Fibroblast of gingiva (primary cell): ENCODE measurements around the gene EIF4ENIF1.
"Not testable (repeated sequence)": the region's sequence is repeated elsewhere in the genome, so short reads cannot be mapped to it uniquely, and the experiment has no call there.

Experiments used
- DNase-seq: peaks from one replicate; pipeline ENCODE4 v3.0.0-alpha.2; 2011; ENCODE audit warnings: low read depth

The EIF4ENIF1 gene

DNA sequence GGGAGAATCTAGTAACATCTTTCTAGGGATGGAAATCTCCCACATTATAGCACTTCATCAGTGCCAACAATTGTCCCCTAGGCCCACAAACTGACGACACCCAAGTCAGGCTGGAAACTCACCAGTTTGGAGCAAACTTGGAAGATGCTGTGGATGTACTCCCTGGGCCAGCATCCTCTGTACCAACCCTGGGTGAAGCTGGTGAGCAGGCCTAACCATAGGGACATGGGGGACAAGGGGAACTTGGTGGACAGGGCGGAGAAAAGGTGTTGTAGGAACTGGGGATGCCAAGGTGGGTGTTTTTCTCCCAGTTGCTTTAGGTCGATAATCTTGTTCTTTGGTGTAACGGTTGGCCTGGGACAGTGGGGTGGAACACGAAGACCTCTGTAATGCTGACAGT is 48.0 kb downstream of the EIF4ENIF1 start:
- DNase-seq, result no peak

DNA sequence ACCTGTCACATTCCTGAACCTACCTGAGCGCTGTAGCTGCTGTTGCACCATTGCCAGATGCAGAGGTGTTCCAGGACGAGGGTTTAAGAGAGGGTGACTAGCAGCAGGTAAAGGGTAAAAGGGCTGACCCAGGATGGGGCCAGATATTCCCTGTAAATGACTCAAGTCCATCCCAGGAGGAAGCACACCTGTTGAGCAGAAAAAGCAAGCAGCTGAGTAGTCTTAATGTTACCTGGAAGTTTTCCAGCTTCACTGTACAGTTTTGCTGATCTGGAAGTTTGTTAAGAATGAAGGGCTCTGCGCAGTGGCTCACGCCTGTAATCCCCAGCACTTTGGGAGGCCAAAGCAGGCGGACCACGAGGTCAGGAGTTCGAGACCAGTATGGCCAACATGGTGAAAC is 49.0 kb downstream of the EIF4ENIF1 start:
- DNase-seq, result no peak

DNA sequence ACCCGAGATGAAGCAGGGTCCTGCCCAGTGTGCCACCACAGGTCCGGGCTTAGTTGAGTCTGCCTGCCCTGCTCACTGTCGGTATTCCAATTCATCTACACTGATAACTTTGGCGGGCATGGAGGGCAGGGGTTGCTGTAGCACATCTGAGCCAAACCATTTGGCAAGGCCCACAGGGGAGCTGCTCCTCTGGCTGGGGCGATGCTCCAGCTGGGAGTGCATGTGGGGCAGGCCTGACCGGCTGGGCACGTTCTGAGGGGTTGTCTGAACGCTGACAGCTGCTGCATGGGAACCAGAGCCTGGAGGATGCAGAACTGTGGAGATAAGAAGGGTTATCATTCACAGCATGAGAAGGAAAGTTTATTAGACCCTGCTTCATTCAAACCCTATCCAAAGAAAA is 49.8 kb downstream of the EIF4ENIF1 start:
- DNase-seq, result no peak

DNA sequence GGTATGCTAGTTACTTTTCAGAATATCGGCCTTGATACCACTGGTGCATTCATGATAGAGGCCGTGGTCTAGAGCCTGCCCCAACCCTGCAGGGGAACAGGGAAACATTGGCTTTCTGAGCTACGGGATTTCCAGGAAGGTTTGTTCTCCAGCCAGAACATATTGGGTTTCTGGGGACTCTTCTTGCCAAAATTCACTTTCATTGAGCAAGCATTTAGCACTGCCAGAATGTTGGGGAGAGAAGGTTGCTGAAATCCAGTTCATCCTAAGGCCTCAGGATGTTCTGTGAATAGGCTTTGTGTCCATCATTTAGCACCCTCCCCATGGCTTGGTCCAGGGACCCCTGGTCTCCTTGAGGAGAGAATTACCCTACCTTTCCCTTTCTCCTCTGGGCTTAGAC is 53.5 kb downstream of the EIF4ENIF1 start:
- peak; percentile 81 for DNase-seq

DNA sequence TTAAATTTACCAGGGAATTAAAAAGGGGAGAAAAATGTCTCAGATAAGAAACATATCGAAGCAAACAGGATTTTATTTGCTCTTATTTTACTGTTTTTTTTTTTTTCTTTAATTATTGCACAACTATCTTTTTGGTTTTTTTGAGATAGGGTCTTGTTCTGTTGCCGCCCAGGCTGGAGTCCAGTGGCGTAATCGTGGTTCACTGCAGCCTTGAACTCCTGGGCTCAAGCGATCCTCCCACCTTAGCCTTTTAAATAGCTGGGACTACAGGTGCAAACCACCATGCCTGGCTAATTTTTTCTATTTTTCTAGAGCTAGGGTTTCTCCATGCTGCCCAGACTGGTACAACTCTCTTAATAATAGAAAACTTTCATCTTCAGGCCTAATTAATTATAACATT is 57.7 kb downstream of the EIF4ENIF1 start:
- DNase-seq, result no peak

DNA sequence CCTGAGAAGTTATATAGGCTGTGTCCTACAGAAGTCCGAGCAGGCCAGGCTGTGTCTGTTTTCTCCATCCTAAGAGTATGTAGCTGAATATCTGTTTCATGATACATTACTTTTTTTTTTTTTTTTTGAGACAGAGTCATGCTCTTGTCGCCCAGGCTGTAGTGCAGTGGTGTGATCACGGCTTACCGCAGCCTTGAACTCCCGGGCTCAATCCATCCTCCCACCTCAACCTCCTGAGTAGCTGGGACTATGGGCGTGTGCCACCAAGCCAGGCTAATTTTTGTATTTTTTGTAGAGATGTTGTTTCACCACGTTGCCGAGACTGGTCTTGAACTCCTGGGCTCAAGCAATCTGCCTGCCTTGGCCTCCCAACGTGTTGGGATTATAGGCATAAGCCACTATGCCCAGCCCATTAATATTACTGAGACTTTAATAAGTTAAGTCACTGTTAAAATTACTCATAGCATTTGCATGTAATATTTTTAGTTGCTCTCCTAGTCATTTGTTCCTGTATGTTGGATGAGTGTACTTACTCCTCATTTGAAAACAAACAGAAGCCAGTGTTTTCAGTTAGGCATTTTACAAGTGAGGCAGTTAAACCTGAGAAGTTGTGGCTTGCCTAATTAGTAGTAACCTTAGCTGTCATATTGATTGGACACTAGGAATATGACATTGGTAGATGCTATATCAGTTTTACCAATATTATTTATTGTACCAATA is 64.2 kb downstream of the EIF4ENIF1 start:
- DNase-seq, result no peak

DNA sequence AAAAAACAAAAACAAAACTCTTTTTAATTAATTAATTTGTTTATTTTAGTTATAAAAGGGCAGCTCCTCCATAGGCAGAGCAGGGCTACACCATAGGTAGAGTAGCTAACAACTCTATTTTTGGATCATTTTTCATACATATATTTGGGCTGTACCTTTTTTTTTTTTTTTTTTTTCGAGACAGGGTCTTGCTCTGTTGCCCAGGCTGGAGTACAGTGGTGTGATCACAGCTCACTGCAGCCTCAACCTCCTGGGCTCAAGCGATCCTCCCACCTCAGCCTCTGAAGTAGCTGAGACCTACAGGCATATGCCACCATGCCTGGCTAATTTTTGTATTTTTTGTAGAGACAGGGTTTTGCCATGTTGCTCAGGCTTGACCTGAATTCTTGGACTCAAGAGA is 87.3 kb downstream of the EIF4ENIF1 start:
- DNase-seq, result not testable (repeated sequence)

DNA sequence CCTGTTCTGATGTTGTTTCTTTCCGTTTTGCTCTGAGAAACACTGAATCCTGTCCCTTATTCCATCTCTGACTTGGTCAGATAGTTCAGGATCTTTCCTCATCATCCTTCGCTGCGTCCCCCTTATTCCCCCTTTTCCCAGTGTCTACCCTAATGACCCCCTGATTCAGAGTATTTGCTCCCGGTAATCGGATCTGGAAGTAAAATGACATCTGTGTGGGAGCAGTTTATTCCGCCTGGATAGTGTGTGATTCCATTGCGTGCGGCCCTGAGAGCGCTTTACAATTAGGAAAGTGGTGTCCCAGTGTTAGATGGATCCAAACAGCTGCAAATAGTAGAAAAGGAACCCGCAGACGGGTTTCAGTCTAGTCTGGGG is 89.6 kb downstream of the EIF4ENIF1 start:
- peak; percentile 24 for DNase-seq

DNA sequence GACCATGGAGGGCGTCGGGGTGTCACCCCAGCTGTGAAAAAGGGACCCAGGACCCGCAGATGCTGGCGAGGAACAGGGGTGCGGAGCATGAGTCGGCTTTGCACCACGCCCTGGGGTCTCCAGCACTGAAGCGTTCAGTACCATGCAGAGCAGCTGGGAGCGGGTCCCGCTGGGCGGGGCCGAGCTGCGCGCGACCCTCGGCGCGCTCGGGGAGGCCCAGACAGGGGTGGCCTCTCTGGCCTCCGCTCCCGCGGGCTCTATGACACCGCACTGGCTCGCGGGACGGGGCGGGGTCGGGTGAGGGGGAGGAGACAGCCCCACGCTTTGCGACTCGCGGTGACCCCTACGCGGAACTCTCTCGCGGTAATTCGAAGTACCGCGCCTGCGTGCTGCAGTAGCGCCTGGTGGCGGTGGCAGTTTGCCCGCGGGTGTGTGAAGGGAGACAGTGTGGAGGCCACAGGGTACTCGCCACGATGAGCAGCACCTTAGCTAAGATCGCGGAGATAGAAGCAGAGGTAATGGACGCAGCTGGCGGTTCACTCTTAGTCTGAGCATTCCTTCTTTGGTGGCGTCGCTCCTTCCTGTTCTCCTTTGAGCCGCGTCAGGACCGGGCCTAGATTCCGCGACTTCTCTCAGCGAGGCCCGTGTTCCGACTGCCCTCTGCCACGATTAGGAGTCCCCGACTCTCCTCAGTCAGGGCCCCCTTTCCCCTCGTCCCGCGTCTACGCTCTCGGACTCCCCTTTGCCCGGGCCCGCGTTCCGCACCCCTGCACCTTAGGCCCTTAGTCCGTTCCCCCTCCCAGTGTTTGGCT is 90.2 kb downstream of the EIF4ENIF1 start, which contains the start of gene DRG1:
Gene DRG1 (plus strand): TSS at position 394 of the 812 bp plus-strand sequence. CDS start 80 bp downstream, at position 474.
- peak; percentile 96 for DNase-seq

DNA sequence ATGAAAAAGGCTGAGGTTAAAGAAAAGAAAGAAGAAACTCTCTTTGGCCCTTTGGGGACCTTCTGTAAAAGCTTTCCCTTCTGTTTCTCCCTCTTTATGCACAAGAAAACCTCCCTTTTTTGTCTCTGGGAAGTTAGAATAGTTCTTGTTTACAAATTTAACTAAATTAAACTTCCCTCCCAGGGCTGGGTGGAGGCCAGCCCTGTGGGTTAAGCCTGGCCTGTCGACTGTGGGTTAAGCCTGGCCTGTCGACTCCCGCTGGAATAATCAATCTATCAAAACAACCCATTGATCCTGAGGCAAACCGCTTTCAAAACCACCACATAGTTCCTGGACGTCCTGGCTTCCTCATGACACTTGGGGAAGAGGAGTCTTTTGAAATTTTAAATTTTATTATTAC is 91.4 kb downstream of the EIF4ENIF1 start:
- DNase-seq, result no peak

DNA sequence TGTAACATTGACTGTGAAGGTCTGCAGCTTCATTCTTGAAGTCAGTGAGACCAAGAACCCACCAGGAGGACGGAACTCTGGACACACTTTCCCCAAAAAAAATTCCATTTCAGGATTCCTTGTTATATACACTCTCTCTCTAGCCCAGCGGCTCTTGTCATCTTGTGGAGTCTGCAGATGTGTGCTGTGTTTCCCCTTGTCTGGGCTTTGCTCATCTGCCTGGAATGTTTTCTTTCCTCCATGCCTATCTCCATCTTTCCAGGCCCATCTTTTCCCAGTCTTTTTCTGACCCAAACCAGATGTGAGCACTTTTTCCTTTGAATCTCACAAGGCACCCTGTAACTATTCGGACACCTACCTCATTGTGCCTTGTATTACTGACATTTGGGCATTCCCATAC is 95.3 kb downstream of the EIF4ENIF1 start:
- no peak for DNase-seq

DNA sequence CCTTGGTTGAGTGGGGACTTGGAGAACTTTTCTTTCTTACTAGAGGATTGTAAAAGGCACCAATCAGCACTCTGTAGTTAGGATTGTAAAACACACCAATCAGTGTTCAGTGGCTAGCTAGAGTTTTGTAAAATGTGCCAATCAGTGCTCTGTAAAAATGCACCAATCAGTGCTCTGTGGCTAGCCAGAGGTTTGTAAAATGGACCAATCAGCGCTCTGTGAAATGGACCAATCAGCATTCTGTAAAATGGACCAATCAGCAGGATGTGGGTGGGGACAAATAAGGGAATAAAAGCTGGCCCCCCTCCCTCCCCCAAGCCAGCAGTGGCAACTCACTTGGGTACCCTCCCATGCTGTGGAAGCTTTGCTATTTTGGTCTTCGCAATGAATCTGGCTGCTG is 95.7 kb downstream of the EIF4ENIF1 start:
- DNase-seq, result no peak
